HG02943 (cell line): ENCODE data around the gene SGPL1.
"Not testable (repeated sequence)": the region's sequence is repeated elsewhere in the genome, so short reads cannot be mapped to it uniquely, and the experiment has no call there.

Experiments used
- ATAC-seq: cut with Tn5 transposase; IDR thresholded peaks from one replicate; pipeline ENCODE4 v1.9.1; 2021; ENCODE audit warnings: mild to moderate bottlenecking, low read depth, moderate library complexity; ENCODE audit not compliant: unreplicated experiment

Gene SGPL1, protein sequence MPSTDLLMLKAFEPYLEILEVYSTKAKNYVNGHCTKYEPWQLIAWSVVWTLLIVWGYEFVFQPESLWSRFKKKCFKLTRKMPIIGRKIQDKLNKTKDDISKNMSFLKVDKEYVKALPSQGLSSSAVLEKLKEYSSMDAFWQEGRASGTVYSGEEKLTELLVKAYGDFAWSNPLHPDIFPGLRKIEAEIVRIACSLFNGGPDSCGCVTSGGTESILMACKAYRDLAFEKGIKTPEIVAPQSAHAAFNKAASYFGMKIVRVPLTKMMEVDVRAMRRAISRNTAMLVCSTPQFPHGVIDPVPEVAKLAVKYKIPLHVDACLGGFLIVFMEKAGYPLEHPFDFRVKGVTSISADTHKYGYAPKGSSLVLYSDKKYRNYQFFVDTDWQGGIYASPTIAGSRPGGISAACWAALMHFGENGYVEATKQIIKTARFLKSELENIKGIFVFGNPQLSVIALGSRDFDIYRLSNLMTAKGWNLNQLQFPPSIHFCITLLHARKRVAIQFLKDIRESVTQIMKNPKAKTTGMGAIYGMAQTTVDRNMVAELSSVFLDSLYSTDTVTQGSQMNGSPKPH

DNA sequence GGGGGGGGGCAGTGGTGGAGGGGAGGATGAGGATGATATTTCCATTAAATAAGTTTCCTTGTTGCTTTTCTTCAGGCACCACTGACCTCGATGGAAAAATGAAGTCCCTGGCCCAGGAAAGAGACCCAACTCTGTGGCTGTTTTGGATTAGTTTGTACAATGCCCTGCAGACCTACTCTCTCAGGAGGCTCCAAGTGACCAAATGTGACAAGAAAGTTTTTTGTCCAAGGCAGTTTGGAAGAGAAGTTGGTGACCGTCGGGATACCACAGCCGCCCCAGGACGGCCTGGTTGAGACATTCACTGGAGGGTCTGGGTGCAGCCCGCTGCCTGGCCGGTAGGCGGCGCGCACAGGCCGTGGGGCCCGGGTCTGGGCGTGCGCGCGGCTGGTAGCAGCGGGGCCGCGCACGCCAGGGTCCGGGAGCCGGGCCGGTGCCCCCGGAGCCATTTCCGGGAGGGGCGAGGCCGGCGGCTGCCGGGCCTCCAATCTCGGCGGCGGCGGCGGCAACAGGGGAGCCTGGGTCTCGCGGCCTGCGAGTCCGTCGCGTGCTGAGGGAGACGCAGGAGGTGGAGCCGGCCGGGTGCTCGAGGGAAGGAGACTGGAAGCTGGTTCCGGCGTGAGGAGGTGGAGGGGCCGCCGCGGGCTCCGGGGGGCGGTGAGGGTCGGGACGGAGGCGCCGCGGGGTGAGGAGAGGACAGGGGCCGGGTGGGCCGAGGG lies at the start of gene SGPL1:
Gene SGPL1 (plus strand): TSS at position 445 of the 716 bp plus-strand sequence. CDS start 906 bp downstream, outside the sequence.
- ATAC-seq = peak; percentile 68

DNA sequence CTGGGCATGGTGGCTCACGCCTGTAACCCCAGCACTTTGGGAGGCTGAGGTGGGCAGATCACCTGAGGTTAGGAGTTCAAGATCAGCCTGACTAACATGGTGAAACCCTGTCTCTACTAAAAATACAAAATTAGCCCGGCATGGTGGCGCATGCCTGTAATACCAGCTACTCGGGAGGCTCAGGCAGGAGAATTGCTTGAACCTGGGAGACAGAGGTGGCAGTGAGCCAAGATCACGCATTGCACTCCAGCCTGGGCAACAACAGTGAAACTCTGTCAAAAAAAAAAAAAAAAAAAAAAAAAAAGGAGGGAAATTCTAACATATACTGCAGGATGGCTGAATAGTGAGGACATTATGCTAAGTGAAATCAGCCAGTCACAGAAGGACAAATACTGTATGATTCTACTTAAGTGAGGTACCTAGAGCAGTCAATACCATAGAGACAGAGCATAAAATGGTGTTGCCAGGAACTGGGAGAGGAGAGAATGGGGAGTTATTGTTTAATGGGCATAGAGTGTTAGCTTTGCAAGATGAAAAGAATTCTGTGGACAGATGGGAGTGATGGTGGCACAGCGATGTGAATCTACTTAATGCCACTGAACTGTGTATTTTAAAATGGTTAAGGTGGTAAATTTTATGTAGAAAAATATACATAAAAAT lies 47.6 kb upstream of the SGPL1 start:
- ATAC-seq = not testable (repeated sequence)

- ATAC-seq = no peak
These were observed 46.6 kb upstream of the SGPL1 start for GRCh38 chr10:70769121-70769520.

GRCh38 chr10:70770001-70770400 lies 45.7 kb upstream of the SGPL1 start:
- no peak for ATAC-seq

- not testable (repeated sequence) for ATAC-seq
These were observed 45.2 kb upstream of the SGPL1 start for GRCh38 chr10:70770516-70770915.

DNA sequence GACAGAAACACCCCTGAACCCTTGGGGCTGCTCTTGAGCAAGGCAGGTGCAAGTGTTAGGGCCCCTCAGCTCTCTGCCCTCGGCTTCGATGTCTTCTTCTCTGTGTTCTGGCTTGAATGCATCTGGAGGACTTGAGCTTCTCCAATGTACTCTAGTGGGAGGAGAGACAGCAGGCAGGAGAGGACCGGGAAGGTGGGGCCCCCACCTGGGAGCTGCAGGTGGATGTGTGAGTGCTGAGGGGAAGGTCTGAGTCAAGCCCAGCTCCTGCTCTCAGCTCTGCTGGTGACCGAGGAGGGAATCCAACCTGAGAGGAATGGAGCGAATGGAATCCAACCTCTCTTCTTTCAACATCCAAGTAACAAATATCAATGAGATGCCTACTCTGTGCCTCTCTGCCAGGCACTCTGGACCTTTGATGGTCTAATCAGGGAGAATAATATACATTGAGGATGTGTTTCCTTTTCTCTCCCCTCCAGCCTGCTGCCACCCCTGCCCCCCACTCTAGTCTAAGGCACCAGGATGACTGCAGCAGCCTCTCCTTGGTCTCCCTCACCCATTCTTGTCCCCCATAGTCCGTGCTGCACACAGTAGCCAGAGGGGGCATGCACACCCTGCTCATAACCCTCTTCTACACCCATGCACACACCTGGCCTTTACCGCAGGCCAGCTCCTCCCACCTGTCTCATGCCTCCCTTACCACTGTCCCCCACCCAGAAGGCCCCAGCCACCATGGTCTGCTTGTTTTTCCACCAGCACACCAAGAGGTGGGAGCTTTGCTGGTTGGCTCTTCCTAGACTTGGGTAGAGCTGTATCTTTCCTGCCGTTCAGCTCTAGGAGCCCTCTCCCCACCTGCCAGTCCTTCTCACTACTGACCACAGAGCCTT lies 44.2 kb upstream of the SGPL1 start:
- ATAC-seq = no peak

- no peak for ATAC-seq
These were observed 43.1 kb upstream of the SGPL1 start for GRCh38 chr10:70772627-70773026.

- no peak for ATAC-seq
These were observed 42.3 kb upstream of the SGPL1 start for GRCh38 chr10:70773461-70773860.

DNA sequence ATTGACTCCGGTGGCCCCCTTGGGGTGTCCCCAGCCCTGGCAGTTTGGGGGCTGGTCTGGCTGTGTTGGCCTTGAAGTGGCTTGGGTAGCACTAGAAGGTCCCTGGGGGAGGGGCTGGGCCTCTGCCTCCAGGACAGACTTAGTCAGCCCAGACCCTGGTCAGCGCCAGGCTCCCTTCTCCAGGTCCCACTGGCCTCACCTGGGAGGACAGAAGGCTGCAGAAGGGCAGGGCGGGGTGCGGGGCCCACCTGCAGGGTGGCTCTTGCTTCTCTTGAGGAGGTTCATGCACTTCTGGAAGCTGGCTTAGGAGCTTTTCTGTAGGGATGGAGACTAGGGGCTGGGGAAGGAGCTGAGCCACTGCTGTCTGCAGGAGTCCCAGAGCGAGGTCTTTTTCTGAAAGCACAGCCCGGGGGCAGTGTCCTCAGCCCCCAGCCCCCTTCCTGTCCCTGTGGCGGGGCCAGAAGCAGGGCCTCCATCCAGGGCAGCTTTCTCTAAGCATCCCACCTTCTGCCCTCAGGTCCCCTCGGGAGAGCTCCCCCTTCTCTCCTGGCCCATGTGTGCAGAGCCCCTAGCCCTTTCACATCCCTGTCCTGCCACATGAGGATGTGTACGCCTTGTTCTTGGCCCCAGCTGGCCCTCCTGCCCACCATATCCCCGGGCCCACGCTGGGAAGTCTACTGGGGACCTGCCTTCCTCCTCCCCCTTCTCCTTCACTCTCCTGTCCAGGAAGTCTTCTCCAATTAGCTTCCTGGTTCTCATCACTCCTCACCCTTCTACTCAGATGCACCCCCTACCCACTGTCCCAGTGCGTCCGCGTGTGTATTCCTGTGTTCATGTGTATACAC lies 41.6 kb upstream of the SGPL1 start:
- ATAC-seq = no peak

GRCh38 chr10:70774810-70775678 lies 40.7 kb upstream of the SGPL1 start:
- no peak for ATAC-seq

DNA sequence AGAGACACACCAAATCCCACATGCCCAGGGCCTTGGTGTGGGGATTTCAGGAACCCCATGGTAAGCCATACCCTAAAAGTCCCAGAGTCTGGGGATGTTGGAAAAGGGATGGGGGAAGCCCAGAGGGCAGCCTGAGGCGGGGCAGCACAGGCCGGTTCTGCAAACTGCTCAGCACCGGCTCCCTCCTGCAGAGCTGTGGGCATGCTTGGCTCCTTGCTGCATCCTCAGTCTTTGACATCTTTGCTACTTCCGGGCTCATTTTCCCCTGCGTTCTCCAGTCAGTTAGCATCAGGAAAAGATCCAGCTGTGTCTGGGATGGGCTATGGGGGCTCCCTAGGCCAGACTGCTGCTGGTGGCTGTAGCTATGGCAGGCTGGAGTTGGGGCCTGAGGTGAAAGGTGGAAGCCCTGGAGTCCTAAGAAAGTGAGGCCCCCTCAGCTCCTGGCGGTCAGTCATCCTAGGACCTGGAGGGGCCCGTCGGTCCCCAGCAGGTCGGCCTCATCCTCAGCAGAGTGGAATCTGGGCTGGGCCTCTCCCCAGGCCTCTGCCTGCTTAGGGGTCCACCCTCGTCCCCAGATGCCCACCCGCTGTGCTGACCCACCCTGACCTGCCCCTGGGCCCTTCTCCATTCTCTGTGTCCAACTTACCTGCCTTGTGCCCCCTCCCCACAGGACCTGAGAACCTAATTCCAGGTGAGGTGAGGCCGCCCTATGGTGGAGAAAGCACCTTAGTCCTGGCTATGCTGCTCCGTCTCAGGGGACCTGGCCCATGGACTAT lies 39.9 kb upstream of the SGPL1 start:
- no peak for ATAC-seq

DNA sequence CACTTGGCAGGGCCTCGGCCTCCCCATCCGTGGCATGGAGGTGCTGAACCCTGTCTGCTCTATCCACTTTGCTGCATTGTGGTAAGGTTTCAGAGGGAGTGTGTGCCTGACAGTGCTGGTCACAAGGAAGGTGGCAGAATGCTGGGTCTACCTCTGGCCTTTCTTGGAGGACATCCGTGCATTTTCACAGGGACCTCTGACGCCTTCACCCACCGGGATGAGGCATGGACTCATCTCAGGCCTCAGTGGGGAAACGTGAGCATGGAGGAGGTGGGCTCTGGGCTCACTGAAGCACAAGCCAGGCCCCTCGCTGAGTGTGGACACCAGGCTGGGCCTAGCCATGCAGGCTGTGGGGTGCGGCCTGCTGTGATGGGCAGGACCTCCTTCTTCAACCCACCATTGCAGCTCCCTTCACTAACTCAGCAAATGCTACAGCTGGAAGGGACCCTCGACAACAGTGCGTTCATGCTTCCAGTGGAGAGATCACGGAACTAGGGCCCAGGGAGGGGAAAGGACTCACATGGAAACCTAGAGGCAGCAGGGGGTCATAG lies 39.2 kb upstream of the SGPL1 start:
- ATAC-seq = no peak

DNA sequence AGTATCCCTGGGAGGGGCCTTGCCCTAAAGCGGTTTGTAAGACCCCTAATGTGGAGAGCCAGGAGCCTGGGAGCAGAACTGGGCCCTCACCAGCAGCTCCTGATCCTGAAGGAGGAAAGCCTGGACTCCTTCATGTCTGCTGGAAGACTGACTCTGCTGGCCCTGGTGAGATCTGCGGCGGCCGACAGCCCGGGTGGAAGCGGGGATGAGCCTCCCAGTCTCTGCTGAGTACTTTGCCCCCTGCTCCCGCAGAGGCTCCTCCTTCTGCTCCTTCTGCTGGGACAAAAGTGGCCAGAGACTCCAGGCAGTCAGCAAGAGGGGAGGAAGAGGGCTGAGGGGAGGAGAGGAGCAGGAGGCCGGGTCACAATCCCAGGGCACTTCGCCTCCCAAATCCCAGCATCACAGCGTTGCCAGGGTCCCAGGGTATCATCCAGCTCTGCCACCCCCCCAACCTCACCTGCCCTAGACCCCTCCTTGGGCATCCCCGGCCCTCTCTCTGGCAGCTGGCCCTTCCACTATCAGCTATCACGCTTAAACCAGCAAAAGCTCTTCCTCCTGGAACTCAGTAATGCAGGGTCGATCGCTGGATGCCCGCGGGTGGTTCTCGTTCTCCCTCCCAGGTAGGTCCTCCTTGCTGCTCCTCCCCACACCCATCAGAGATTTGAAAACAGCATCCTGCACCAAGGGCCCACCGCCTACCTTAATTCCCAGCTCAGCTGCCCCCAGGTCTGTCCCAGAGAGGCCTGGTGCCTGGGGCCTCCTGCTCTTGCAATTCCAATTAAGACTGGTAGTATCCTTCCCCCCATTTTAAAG lies 38.5 kb upstream of the SGPL1 start:
- no peak for ATAC-seq

- no peak for ATAC-seq
These were observed 37.4 kb upstream of the SGPL1 start for GRCh38 chr10:70778267-70778924.

- no peak for ATAC-seq
These were observed 36.7 kb upstream of the SGPL1 start for GRCh38 chr10:70779088-70779487.
